ENCODE results near the gene SLF1.

Gene SLF1

DNA sequence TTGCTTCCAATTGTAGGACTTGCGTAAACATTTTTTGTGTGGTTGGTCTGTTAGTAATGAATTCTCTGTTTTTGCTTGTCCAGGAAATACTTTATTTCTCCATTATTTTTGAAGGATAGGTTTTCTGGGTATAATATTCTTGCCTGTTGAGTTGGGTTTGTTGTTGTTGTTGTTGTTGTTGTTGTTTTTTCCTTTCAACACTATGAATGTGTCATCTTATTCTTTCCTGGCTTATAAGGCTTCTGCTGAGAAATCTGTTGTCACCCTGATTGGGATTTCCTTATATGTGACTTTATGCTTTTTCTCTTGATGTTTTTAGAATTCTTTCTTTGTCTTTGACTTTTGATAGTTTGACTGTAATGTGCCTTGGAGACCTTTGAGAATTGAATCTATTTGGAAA is 39.8 kb downstream of the SLF1 start:
- Histone ChIP-seq H2AFZ (no peak overlapping the region), H3K4me2 (ENCODE audit: low read length) (no peak overlapping the region), H3K4me3 (ENCODE audit: low read depth, low read length) (no peak overlapping the region), H3K9me3 (ENCODE audit: control insufficient read depth, low read length) (no peaks in the 10 kb centered on the region), H3K27me3 (ENCODE audit: control insufficient read depth, insufficient read depth, low read length) (no peaks in the 10 kb centered on the region), H3K4me1 (no peaks in the 10 kb centered on the region), H3K9ac (no peak overlapping the region), H3K79me2 (peaks cover 9% of the 10 kb centered on the region), H3K36me3 (ENCODE audit: control insufficient read depth, insufficient read depth, low read length) (peaks cover 3% of the 10 kb centered on the region), H3K27ac (no peak overlapping the region)
- TF ChIP-seq CTCF (IDR thresholded peaks at IDR 0.05) = no peak

- H3K36me3 ChIP-seq (ENCODE audit: control insufficient read depth, insufficient read depth, low read length) = peaks cover 2% of the 10 kb centered on the region
Measured at GRCh38 chr5:94660506-94660905, 42.0 kb downstream of the SLF1 start.

GRCh38 chr5:94661086-94661485 is 42.6 kb downstream of the SLF1 start:
- H3K27me3 ChIP-seq (ENCODE audit: control insufficient read depth, insufficient read depth, low read length) = no peaks in the 10 kb centered on the region
- no peak for TF ChIP-seq CTCF (IDR thresholded peaks at IDR 0.05)
- no peak overlapping the region for H3K27ac ChIP-seq
- H3K79me2 ChIP-seq = peaks cover 9% of the 10 kb centered on the region
- no peak overlapping the region for H3K4me3 ChIP-seq (ENCODE audit: low read depth, low read length)
- no peak overlapping the region for H3K4me2 ChIP-seq (ENCODE audit: low read length)
- no peaks in the 10 kb centered on the region for H3K9me3 ChIP-seq (ENCODE audit: control insufficient read depth, low read length)
- no peaks in the 10 kb centered on the region for H3K4me1 ChIP-seq
- H2AFZ ChIP-seq = no peak overlapping the region
- H3K9ac ChIP-seq = no peak overlapping the region
- no peaks in the 10 kb centered on the region for H3K36me3 ChIP-seq (ENCODE audit: control insufficient read depth, insufficient read depth, low read length)

More at GRCh38 chr5:94660506-94660905, 42.0 kb downstream of the SLF1 start:
- Histone ChIP-seq H3K9me3 (ENCODE audit: control insufficient read depth, low read length) (no peaks in the 10 kb centered on the region), H3K79me2 (peaks cover 9% of the 10 kb centered on the region), H3K27me3 (ENCODE audit: control insufficient read depth, insufficient read depth, low read length) (no peaks in the 10 kb centered on the region), H2AFZ (no peak overlapping the region), H3K4me2 (ENCODE audit: low read length) (no peak overlapping the region), H3K4me3 (ENCODE audit: low read depth, low read length) (no peak overlapping the region), H3K9ac (no peak overlapping the region), H3K4me1 (no peaks in the 10 kb centered on the region), H3K27ac (no peak overlapping the region)
- TF ChIP-seq CTCF (IDR thresholded peaks at IDR 0.05) = no peak

DNA sequence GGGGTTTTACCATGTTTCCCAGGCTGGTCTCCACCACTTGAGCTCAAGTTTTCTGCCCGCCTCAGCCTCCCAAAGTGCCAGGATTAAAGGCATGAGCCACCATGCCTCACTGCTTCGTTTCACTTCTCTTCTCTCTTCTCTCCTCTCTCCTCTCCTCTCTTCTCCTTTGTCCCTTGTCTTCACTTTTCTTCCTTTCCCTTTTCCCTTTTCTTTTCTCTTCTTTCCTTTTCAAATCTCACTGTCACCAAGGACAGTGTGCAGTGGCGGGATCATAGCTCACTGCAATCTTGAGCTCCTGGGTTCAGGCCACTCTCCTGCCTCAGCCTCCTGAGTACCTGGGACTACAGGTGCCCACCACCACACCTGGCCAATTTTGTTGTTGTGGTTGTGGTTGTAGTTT is 49.5 kb downstream of the SLF1 start:
- TF ChIP-seq CTCF (IDR thresholded peaks at IDR 0.05) = no peak
- no peak overlapping the region for H2AFZ ChIP-seq
- H3K79me2 ChIP-seq = no peaks in the 10 kb centered on the region
- no peak overlapping the region for H3K4me3 ChIP-seq (ENCODE audit: low read depth, low read length)
- H3K4me2 ChIP-seq (ENCODE audit: low read length) = no peak overlapping the region
- H3K27ac ChIP-seq = no peak overlapping the region
- H3K9ac ChIP-seq = no peak overlapping the region
- no peaks in the 10 kb centered on the region for H3K9me3 ChIP-seq (ENCODE audit: control insufficient read depth, low read length)
- H3K36me3 ChIP-seq (ENCODE audit: control insufficient read depth, insufficient read depth, low read length) = peaks cover 3% of the 10 kb centered on the region
- H3K27me3 ChIP-seq (ENCODE audit: control insufficient read depth, insufficient read depth, low read length) = no peaks in the 10 kb centered on the region
- H3K4me1 ChIP-seq = no peaks in the 10 kb centered on the region

DNA sequence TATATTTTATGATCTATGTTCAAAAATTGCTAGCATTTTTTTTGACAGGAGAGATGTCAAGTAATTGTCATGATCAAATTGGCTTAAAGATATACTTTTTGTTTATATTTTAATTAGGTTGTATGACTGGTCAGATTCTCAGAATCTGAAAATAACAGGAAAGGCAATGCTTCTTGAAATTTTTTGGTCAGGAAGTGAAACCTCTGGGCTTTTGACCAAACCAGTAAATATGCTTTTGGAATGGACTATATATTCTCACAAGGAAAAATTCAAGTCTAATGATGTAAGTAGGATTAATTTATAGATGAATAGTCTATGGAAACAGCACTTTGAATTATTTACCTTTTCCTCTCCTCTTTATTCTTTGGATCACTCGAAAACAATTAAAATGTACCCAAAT is 52.3 kb downstream of the SLF1 start:
- Histone ChIP-seq H3K4me1 (no peaks in the 10 kb centered on the region), H3K4me2 (ENCODE audit: low read length) (no peak overlapping the region), H3K4me3 (ENCODE audit: low read depth, low read length) (no peak overlapping the region), H2AFZ (no peak overlapping the region), H3K27ac (no peak overlapping the region), H3K9ac (no peak overlapping the region), H3K27me3 (ENCODE audit: control insufficient read depth, insufficient read depth, low read length) (no peaks in the 10 kb centered on the region), H3K9me3 (ENCODE audit: control insufficient read depth, low read length) (no peaks in the 10 kb centered on the region), H3K36me3 (ENCODE audit: control insufficient read depth, insufficient read depth, low read length) (peaks cover 3% of the 10 kb centered on the region), H3K79me2 (no peaks in the 10 kb centered on the region)
- no peak for TF ChIP-seq CTCF (IDR thresholded peaks at IDR 0.05)
